Upper lobe of left lung (tissue), 6 donors: ENCODE results near the gene PSAPL1. TPM values are rescaled to one million over a fixed set of nuclear protein-coding genes. Genes with fewer than 3 reads are reported as not detected.

ENCODE experiments used
- ATAC-seq, 2 donors: fragments of 200-7000 bp; cut with Tn5 transposase; one replicate each; pipeline ENCODE4 v1.9.1; 2022; ENCODE audit warnings: mild to moderate bottlenecking in 2 of 2, moderate library complexity in 2 of 2; ENCODE audit not compliant: low FRiP score in 2 of 2
- DNase-seq, 2 donors: peaks; one replicate each; pipeline ENCODE4 v3.0.0-alpha.2; 2019 to 2020
- H3K27ac ChIP-seq, 4 donors: fragments of 200-600 bp; sonication (generic); one replicate each; pipeline ENCODE4 v1.5.1; 2016 to 2019
- H3K27me3 ChIP-seq, 4 donors: fragments of 200-600 bp; sonication (generic); one replicate each; pipeline ENCODE4 v1.5.1; 2017 to 2019
- H3K36me3 ChIP-seq, 4 donors: fragments of 200-600 bp; sonication (generic); one replicate each; pipeline ENCODE4 v1.5.1; 2016 to 2019
- H3K4me1 ChIP-seq, 4 donors: fragments of 200-600 bp; sonication (generic); one replicate each; pipeline ENCODE4 v1.5.1; 2018 to 2019
- H3K4me3 ChIP-seq, 4 donors: fragments of 200-600 bp; sonication (generic); one replicate each; pipeline ENCODE4 v1.5.1; 2017 to 2019; ENCODE audit warnings: mild to moderate bottlenecking in 2 of 4, moderate library complexity in 1 of 4
- H3K9me3 ChIP-seq, 4 donors: fragments of 200-600 bp; sonication (generic); one replicate each; pipeline ENCODE4 v1.5.1; 2018 to 2019
- CTCF ChIP-seq, 6 experiments: fragments of 450-650 bp in 4 of 6; fragments of 200-600 bp in 2 of 6; sonication (generic) in 2 of 6; IDR thresholded peaks; one replicate each; pipeline ENCODE4 v1.5.1; 2016 to 2019; ENCODE audit warnings: antibody characterized with exemption in 6 of 6
- EP300 ChIP-seq, 4 donors: sonication (generic); formaldehyde crosslinking; IDR thresholded peaks; one replicate each; pipeline ENCODE4 v1.5.1; 2017; ENCODE audit warnings: antibody characterized with exemption in 4 of 4, control low read depth in 2 of 4
- POLR2A ChIP-seq, 4 donors: fragments of 450-650 bp; IDR thresholded peaks; one replicate each; pipeline ENCODE4 v1.5.1; 2016 to 2017; ENCODE audit warnings: antibody characterized with exemption in 4 of 4, mild to moderate bottlenecking in 2 of 4
- POLR2AphosphoS5 ChIP-seq, 2 donors: sonication (generic); formaldehyde crosslinking; IDR thresholded peaks; one replicate each; pipeline ENCODE4 v1.5.1; 2017; ENCODE audit warnings: antibody characterized with exemption in 2 of 2
- WGBS, 2 donors: methylation state at CpG; one replicate each; pipeline ENCODE4 v1.1.5; 2017 to 2018; 5-methylcytosine and 5-hydroxymethylcytosine counted together
- total RNA-seq, 6 donors: library from RNA; depleted of rRNA in 4 of 6; stranded (reverse); fragments of >200 nt in 4 of 6; gene quantifications; one replicate each; pipeline versions ENCODE4 v1.1.0 to v1.2.1, GENCODE V29; 2016 to 2021
- donor health status: DM: no; HTN: no; CAD: no; lungs with moderate emphysema.
- donor health status: DM: no; HTN: yes; CAD: no; lungs with severe emphysema.

PSAPL1 gene
- total RNA-seq, 6 donors from 2014 or later = 0.20 to 0.61 (median 0.31) TPM; not detected in 3

GRCh38 chr4:7423801-7424552, 10.8 kb downstream of the PSAPL1 start:
- Histone ChIP-seq H3K9me3 (no peaks in the 10 kb centered on the region), H3K4me3 (no peak overlapping the region), H3K27me3 (no peaks in the 10 kb centered on the region), H3K27ac (no peak overlapping the region), H3K4me1 (peaks cover 0 to 8% (median 0%) of the 10 kb centered on the region in 4 donors), H3K36me3 (no peaks in the 10 kb centered on the region)
- 20 to 63% methylated on average over 1 to 17 of the region's 17 CpGs for WGBS, 2 donors
- DNase-seq = peak in 1 of 2 donors; percentile 10
- ATAC-seq = peak in 1 of 2 donors; percentile 25
- no peak for TF ChIP-seq POLR2A (IDR thresholded peaks at IDR 0.05)
- TF ChIP-seq CTCF (IDR thresholded peaks at IDR 0.05) = no peak

GRCh38 chr4:7423391-7423790, 11.3 kb downstream of the PSAPL1 start:
- no peaks in the 10 kb centered on the region for H3K36me3 ChIP-seq
- no peak overlapping the region for H3K27ac ChIP-seq
- 80 to 86% methylated on average over 4 to 5 of the region's 5 CpGs for whole genome bisulfite sequencing, 2 donors
- H3K4me1 ChIP-seq = peaks cover 0 to 8% (median 0%) of the 10 kb centered on the region in 4 donors
- TF ChIP-seq CTCF (IDR thresholded peaks at IDR 0.05) = no peak
- TF ChIP-seq POLR2A (IDR thresholded peaks at IDR 0.05) = no peak
- TF ChIP-seq POLR2AphosphoS5 (IDR thresholded peaks at IDR 0.05) = no peak
- TF ChIP-seq EP300 (IDR thresholded peaks at IDR 0.05) = no peak
- DNase-seq (peak in 1 of 2 donors; percentile 12), ATAC-seq (no peak)
- no peaks in the 10 kb centered on the region for H3K9me3 ChIP-seq
- no peak overlapping the region for H3K4me3 ChIP-seq
- no peaks in the 10 kb centered on the region for H3K27me3 ChIP-seq

- Histone ChIP-seq H3K9me3 (no peaks in the 10 kb centered on the region), H3K36me3 (no peaks in the 10 kb centered on the region), H3K27me3 (no peaks in the 10 kb centered on the region), H3K4me3 (no peak overlapping the region), H3K27ac (no peak overlapping the region), H3K4me1 (peaks cover 0 to 8% (median 0%) of the 10 kb centered on the region in 4 donors)
- DNase-seq (no peak), ATAC-seq (no peak)
- 84 to 93% methylated on average over 8 to 9 of the region's 9 CpGs for WGBS, 2 donors
- no peak for TF ChIP-seq EP300 (IDR thresholded peaks at IDR 0.05)
- no peak for TF ChIP-seq CTCF (IDR thresholded peaks at IDR 0.05)
- TF ChIP-seq POLR2AphosphoS5 (IDR thresholded peaks at IDR 0.05) = no peak
- no peak for TF ChIP-seq POLR2A (IDR thresholded peaks at IDR 0.05)
Observed at GRCh38 chr4:7422898-7423180, 11.9 kb downstream of the PSAPL1 start.

- Histone ChIP-seq H3K27me3 (no peaks in the 10 kb centered on the region), H3K27ac (no peak overlapping the region), H3K9me3 (no peaks in the 10 kb centered on the region), H3K4me1 (peaks cover 0 to 8% (median 0%) of the 10 kb centered on the region in 4 donors), H3K4me3 (no peak overlapping the region), H3K36me3 (no peaks in the 10 kb centered on the region)
- no peak for TF ChIP-seq CTCF (IDR thresholded peaks at IDR 0.05)
- no peak for TF ChIP-seq EP300 (IDR thresholded peaks at IDR 0.05)
- no peak for TF ChIP-seq POLR2A (IDR thresholded peaks at IDR 0.05)
- no peak for TF ChIP-seq POLR2AphosphoS5 (IDR thresholded peaks at IDR 0.05)
- WGBS, 2 donors = 83 to 92% methylated on average over 16 to 19 of the region's 19 CpGs
- ATAC-seq = no peak
- DNase-seq = peak in 1 of 2 donors; percentile 18
Observed at GRCh38 chr4:7422151-7422897, 12.4 kb downstream of the PSAPL1 start.
